ENCODE data around the gene SPEN.
"Not testable (repeated sequence)": the region's sequence is repeated elsewhere in the genome, so short reads cannot be mapped to it uniquely, and the experiment has no call there.

SPEN gene, protein sequence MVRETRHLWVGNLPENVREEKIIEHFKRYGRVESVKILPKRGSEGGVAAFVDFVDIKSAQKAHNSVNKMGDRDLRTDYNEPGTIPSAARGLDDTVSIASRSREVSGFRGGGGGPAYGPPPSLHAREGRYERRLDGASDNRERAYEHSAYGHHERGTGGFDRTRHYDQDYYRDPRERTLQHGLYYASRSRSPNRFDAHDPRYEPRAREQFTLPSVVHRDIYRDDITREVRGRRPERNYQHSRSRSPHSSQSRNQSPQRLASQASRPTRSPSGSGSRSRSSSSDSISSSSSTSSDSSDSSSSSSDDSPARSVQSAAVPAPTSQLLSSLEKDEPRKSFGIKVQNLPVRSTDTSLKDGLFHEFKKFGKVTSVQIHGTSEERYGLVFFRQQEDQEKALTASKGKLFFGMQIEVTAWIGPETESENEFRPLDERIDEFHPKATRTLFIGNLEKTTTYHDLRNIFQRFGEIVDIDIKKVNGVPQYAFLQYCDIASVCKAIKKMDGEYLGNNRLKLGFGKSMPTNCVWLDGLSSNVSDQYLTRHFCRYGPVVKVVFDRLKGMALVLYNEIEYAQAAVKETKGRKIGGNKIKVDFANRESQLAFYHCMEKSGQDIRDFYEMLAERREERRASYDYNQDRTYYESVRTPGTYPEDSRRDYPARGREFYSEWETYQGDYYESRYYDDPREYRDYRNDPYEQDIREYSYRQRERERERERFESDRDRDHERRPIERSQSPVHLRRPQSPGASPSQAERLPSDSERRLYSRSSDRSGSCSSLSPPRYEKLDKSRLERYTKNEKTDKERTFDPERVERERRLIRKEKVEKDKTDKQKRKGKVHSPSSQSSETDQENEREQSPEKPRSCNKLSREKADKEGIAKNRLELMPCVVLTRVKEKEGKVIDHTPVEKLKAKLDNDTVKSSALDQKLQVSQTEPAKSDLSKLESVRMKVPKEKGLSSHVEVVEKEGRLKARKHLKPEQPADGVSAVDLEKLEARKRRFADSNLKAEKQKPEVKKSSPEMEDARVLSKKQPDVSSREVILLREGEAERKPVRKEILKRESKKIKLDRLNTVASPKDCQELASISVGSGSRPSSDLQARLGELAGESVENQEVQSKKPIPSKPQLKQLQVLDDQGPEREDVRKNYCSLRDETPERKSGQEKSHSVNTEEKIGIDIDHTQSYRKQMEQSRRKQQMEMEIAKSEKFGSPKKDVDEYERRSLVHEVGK (N-terminal part only)

DNA sequence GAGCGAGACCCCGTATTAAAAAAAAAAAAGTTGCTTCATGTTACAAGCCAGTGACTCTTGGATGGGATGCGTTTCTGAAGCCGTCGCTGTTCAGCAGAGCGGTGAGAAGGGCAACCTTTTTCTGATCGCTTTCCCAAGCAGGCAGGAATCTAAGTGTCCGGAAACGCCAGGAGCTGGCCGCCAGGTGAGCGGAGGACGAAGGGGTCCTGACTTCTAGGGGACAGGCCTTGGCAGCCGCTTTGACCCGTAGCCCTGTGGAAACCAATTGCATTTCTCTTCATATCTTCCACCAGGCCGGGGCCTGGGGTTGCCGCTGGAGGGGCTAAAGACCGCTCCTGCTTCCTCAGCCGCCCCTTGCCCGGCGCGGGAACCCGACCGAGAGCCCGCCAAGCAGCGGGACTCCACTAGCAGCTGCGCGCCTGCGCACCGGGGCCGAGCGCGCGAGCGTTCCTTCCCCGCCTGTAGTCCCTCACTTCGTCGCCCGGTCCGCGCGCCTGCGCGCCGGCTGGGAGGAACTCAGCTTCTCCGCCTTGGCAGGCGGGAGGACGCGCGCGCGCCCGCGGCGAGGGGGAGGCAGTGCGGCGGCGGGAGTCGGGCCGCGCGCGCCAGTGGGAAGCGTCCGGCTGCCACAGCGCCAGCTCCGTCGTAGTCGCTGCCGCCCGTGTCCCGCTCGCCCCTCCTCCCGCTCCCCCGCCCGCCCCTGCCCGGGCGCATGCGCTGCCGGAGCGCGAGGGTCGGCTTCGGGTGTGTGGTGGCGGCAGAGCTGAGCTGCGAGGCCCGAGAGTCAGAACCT, at the start of gene SPEN:
TSS of gene SPEN (plus strand) at position 608 of the 793 bp plus-strand sequence. CDS start 361 bp downstream, outside the sequence.
- peak; percentile 73 for DNase-seq (ENCODE audit: extremely low spot score, insufficient read length, low read depth)
- FAIRE-seq = peak; percentile 88

GRCh38 chr1:15799004-15799867, 48.3 kb upstream of the SPEN start:
- FAIRE-seq (no peak), DNase-seq (ENCODE audit: extremely low spot score, insufficient read length, low read depth) (no peak)

DNA sequence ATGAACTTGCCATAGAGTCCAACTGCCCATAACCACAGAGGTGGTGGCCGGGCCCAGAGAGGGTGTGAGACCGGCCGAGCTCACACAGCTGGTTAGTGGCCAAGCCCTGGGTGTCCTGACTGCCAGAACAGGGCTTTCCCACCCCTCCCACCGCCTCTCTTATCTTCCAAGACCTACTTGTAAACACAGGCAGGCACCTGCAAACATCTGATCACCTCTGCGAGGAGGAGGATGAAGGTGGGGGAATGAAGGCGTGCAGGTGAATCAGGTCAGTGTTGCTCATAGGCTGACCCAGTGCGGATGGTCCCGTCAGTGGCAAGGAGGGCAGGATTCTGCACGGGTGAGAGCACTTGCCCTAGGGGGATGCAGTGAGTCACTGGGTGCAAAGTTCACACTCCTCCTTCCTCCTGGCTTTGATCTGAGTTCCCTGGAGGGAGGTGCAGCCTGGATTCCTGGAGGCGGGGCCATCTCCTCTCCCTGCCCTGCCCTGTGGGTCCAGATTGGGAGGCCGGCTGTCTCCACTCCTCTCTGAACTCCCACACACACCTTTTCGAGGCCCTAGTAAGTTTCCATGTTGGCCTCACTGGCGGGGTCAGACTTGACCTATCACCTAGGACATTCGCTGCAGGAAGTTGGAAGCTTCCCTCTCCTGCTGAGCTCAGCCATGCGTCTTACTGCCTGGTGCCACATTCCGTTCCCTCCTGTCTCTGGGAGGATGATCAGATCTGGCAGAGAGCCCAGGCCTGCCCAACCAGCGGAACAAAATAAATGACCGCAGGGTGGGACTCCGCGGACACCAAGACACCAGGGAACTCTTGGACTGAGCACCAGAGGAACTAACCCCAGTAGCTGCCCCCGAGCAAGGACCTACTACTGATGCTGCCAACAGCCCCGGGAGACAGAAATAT, 47.3 kb upstream of the SPEN start:
- FAIRE-seq (no peak), DNase-seq (ENCODE audit: extremely low spot score, insufficient read length, low read depth) (no peak)

GRCh38 chr1:15802234-15802965, 45.1 kb upstream of the SPEN start:
- DNase-seq (ENCODE audit: extremely low spot score, insufficient read length, low read depth) (no peak), FAIRE-seq (no peak)

GRCh38 chr1:15803380-15803779, 44.1 kb upstream of the SPEN start:
- FAIRE-seq (peak; percentile 64), DNase-seq (ENCODE audit: extremely low spot score, insufficient read length, low read depth) (no peak)

GRCh38 chr1:15804060-15804459, 43.4 kb upstream of the SPEN start:
- no peak for DNase-seq (ENCODE audit: extremely low spot score, insufficient read length, low read depth)
- no peak for FAIRE-seq

GRCh38 chr1:15807121-15807520, 40.4 kb upstream of the SPEN start:
- FAIRE-seq = no peak
- no peak for DNase-seq (ENCODE audit: extremely low spot score, insufficient read length, low read depth)

- FAIRE-seq = not testable (repeated sequence)
Measured at GRCh38 chr1:15807549-15807948, 40.0 kb upstream of the SPEN start, which contains the start of gene UQCRHL. UQCRHL (minus strand) TSS chr1:15807649; CDS start chr1:15807649, 0 bp downstream.

GRCh38 chr1:15808955-15809354, 38.6 kb upstream of the SPEN start:
- FAIRE-seq = no peak
- DNase-seq (ENCODE audit: extremely low spot score, insufficient read length, low read depth) = no peak

More at GRCh38 chr1:15807549-15807948, 40.0 kb upstream of the SPEN start, which contains the start of gene UQCRHL:
- DNase-seq (ENCODE audit: extremely low spot score, insufficient read length, low read depth) = not testable (repeated sequence)

- FAIRE-seq (no peak), DNase-seq (ENCODE audit: extremely low spot score, insufficient read length, low read depth) (no peak)
Measured at GRCh38 chr1:15810073-15810472, 37.4 kb upstream of the SPEN start.

DNA sequence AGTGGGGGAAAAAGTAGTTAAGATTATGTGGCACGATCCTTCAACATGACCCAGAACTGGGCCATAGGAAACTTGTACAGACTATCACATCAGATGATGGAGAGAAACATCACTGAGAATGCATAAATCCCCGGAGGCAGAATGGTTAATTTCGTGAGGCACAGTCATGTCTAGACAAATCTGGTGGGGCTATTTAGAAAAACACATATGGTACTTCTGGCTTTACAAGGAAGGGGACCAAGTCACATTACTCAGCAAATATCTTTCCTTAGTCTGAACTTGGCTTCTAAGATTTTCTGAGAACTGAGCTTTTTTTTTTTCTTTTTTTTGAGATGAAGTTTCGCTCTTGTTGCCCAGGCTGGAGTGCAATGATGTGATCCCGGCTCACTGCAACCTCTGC, 30.8 kb upstream of the SPEN start:
- FAIRE-seq (no peak), DNase-seq (ENCODE audit: extremely low spot score, insufficient read length, low read depth) (no peak)

GRCh38 chr1:15820478-15820877, 27.0 kb upstream of the SPEN start:
- DNase-seq (ENCODE audit: extremely low spot score, insufficient read length, low read depth) (no peak), FAIRE-seq (no peak)

DNA sequence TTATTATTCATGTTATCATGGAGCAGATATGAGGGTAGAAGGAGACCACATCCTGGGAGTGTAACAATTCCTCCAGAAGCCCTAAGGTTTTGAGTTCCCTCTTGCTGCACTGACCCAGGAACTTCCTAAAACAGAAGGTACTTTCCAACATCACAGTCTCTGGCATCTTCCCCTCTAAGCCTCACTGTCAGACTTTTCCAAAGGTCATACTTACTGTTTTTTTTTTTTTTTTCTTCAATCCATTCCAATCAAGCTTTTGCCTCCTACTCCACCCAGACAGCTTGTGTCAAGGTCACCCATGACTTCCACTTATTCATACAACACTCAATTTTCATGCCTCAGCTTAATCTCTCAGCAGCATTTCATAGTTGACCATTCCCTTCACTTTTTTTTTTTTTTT, 21.7 kb upstream of the SPEN start:
- peak; percentile 70 for FAIRE-seq

DNA sequence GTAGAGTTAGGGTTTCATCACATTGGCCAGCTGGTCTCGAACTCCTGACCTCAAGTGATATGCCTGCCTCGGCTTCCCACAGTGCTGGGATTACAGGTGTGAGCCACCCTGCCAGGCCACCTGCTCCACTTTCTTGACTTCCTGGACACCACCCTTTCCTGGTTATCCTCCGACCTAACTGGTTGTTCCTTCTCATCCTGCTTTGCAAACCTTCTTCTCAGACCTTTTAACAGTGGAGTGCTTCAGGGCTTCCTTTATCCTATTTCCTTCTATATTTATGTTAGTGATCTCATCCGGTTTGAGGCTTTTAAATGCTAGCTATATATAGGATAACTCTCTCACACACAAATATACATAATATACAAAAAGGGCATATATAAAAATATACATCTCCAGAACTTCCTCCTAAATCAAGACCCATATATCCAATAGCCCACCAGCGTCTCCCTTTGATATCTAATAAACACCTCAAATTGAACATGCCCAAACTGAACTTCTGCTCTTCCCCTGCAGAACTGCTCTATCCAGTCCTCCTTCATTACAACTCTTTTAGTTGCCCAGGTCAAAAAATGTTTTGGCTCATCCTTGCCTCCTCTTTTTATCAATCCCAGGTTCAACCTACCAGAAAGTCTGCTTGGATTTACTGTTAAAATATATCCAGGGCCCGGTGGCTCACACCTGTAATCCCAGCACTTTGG, 20.5 kb upstream of the SPEN start:
- FAIRE-seq = no peak
- DNase-seq (ENCODE audit: extremely low spot score, insufficient read length, low read depth) = no peak

More for the DNA sequence above, 21.7 kb upstream of the SPEN start:
- no peak for DNase-seq (ENCODE audit: extremely low spot score, insufficient read length, low read depth)

DNA sequence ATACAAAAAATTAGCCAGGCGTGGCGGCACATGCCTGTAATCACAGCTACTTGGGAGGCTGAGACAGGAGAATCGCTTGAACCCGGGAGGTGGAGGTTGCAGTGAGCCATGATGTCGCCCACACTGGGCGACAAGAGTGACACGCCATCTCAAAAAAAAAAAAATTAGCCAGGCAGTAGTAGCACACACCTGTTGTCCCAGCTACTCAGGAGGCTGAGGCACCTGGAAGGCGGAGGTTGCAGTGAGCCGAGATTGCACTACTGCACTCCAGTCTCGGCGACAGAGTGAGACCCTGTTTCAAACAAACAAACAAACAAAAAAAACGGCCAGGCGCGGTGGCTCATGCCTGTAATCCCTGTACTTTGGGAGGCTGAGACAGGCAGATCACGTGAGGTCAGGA, 19.9 kb upstream of the SPEN start:
- not testable (repeated sequence) for FAIRE-seq

GRCh38 chr1:15828931-15829330, 18.6 kb upstream of the SPEN start:
- FAIRE-seq; DNase-seq (ENCODE audit: extremely low spot score, insufficient read length, low read depth): not testable (repeated sequence)

More for the DNA sequence above, 19.9 kb upstream of the SPEN start:
- DNase-seq (ENCODE audit: extremely low spot score, insufficient read length, low read depth) = not testable (repeated sequence)
